Psoas muscle (tissue), 8 donors: ENCODE results near the gene GGA2. TPM values are rescaled to one million over a fixed set of nuclear protein-coding genes. Genes with fewer than 3 reads are reported as not detected.

Experiments
- ATAC-seq, 4 donors: fragments of 200-7000 bp; cut with Tn5 transposase; one replicate each; pipeline ENCODE4 v1.9.1; 2020; ENCODE audit warnings: moderate library complexity in 3 of 4, mild to moderate bottlenecking in 2 of 4
- DNase-seq, 2 donors: peaks; one replicate each; pipeline ENCODE4 v3.0.0-alpha.2; 2020
- H3K27ac ChIP-seq: fragments of 200-600 bp; one replicate; pipeline ENCODE4 v1.8.0; 2022
- H3K27me3 ChIP-seq, 3 donors: fragments of 200-600 bp in 1 of 3; one replicate each; pipeline versions ENCODE4 v1.6.1 to v1.8.0; 2013 to 2022; ENCODE audit warnings: low read length in 2 of 3, mild to moderate bottlenecking in 2 of 3, moderate library complexity in 1 of 3; ENCODE audit not compliant: insufficient read depth in 3 of 3
- H3K36me3 ChIP-seq, 2 donors: fragments of 200-600 bp in 1 of 2; one replicate each; pipeline versions ENCODE4 v1.6.1 to v1.8.0; 2013 to 2022; ENCODE audit warnings: low read depth in 1 of 2, mild to moderate bottlenecking in 1 of 2, moderate library complexity in 1 of 2; ENCODE audit not compliant: insufficient read depth in 1 of 2
- H3K4me1 ChIP-seq: fragments of 200-600 bp; one replicate; pipeline ENCODE4 v1.8.0; 2022
- H3K4me3 ChIP-seq: fragments of 200-600 bp; one replicate; pipeline ENCODE4 v1.8.0; 2022; ENCODE audit warnings: mild to moderate bottlenecking
- H3K9me3 ChIP-seq: fragments of 200-600 bp; one replicate; pipeline ENCODE4 v1.8.0; 2022
- WGBS, 3 donors: extraction: QIAGEN DNeasy Blood & Tissue Kit; methylation state at CpG; one replicate each; pipeline versions ENCODE4 v1.1.6 to v1.1.7; 2013; 5-methylcytosine and 5-hydroxymethylcytosine counted together
- intact Hi-C, 2 donors: fragments of 100-400 bp; cut with DNase I; formaldehyde crosslinking; loops; one replicate each; pipeline versions ENCODE4 v1.11.0 to v1.14.2; 2022
- polyA plus RNA-seq, 3 donors: library from polyadenylated mRNA; stranded (reverse); fragments of 200-250 nt; gene quantifications; one replicate each; pipeline ENCODE4 v1.2.3, GENCODE V29; 2013
- total RNA-seq, 4 donors: library from RNA; stranded (reverse); fragmentation: NEBNext Ultra II Directional in 2 of 4; extraction: Animal tissue kit (Norgen Biotek cat#: 25700) in 2 of 4; gene quantifications; one replicate each; pipeline versions ENCODE4 v1.2.1 to v1.2.4, GENCODE V29; 2021 to 2023
- TF ChIP-seq, protein P1 (sequence below): fragments of 200-600 bp; IDR thresholded peaks from one replicate; pipeline ENCODE4 v1.8.0; 2022; ENCODE audit warnings: antibody characterized with exemption
- donor health status: healthy with polysubstance abuse.
- donor health status: DM: no; HTN: no; CAD: no; lungs with moderate emphysema.
- donor health status: Bipolar disorder and iron deficiency.
- donor health status: healthy.
- donor health status: DM: yes; HTN: yes; CAD: no.
- donor health status: DM: no; HTN: no; CAD: no.
- donor health status: DM: no; HTN: no; CAD: no.
- donor health status: DM: yes; HTN: yes; CAD: no.

Gene GGA2
- total and polyA plus RNA-seq, 7 donors: 18.9 to 62.9 (median 49.3) TPM

GRCh38 chr16:23521965-23522364 lies 11.7 kb upstream of the GGA2 start:
- H3K4me1 ChIP-seq: no peaks in the 10 kb centered on the region
- ATAC-seq: no peak
- intact Hi-C loops: no loop called here
- H3K27me3 ChIP-seq: no peaks in the 10 kb centered on the region
- WGBS, 3 donors: 92 to 96% (median 93%) methylated on average over 4 of the region's 4 CpGs
- TF ChIP-seq, protein P1, sequence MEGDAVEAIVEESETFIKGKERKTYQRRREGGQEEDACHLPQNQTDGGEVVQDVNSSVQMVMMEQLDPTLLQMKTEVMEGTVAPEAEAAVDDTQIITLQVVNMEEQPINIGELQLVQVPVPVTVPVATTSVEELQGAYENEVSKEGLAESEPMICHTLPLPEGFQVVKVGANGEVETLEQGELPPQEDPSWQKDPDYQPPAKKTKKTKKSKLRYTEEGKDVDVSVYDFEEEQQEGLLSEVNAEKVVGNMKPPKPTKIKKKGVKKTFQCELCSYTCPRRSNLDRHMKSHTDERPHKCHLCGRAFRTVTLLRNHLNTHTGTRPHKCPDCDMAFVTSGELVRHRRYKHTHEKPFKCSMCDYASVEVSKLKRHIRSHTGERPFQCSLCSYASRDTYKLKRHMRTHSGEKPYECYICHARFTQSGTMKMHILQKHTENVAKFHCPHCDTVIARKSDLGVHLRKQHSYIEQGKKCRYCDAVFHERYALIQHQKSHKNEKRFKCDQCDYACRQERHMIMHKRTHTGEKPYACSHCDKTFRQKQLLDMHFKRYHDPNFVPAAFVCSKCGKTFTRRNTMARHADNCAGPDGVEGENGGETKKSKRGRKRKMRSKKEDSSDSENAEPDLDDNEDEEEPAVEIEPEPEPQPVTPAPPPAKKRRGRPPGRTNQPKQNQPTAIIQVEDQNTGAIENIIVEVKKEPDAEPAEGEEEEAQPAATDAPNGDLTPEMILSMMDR: no peak
- no peak overlapping the region for H3K27ac ChIP-seq
- H3K4me3 ChIP-seq: no peak overlapping the region
- no peak for DNase-seq
- H3K9me3 ChIP-seq: no peaks in the 10 kb centered on the region
- H3K36me3 ChIP-seq: peaks cover 15 to 75% of the 10 kb centered on the region in 2 donors

DNA sequence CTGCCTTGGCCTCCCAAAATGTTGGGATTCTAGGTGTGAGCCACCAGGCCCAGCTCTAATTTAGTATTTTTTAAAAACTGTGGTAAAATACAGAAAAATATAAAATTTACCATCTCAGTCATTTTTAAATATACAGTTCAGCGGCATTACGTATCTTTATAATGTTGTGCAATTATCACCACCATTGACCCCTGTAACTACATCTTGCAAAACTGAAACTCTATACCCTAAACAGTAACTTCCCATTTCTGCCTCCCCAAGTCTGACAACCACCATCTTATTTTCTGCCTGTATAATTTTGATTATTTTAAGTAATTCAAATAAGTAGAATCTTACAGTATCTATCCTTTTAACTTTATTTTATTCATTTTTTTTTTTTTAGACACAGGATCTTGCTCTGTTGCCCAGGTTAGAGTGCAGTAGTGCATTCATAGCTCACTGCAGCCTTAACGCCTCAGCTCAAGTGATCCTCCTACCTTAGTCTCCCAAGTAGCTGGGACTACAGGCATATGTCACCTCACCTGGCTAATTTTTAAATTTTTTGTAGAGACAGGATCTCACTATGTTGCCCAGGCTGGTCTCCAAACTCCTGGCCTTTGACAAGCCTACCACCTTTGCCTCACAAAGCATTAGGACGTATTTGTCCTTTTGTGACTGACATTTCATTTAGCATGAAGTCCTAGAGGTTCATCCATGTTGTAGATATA lies 10.9 kb upstream of the GGA2 start:
- intact Hi-C loops: no loop called here
- ATAC-seq (no peak), DNase-seq (no peak)
- Histone ChIP-seq H3K9me3 (no peaks in the 10 kb centered on the region), H3K4me1 (no peaks in the 10 kb centered on the region), H3K27me3 (no peaks in the 10 kb centered on the region), H3K27ac (no peak overlapping the region), H3K4me3 (no peak overlapping the region), H3K36me3 (peaks cover 15 to 68% of the 10 kb centered on the region in 2 donors)
- whole genome bisulfite sequencing, 3 donors: 67 to 84% (median 70%) methylated on average over 4 of the region's 4 CpGs
- TF ChIP-seq, protein P1: no peak

DNA sequence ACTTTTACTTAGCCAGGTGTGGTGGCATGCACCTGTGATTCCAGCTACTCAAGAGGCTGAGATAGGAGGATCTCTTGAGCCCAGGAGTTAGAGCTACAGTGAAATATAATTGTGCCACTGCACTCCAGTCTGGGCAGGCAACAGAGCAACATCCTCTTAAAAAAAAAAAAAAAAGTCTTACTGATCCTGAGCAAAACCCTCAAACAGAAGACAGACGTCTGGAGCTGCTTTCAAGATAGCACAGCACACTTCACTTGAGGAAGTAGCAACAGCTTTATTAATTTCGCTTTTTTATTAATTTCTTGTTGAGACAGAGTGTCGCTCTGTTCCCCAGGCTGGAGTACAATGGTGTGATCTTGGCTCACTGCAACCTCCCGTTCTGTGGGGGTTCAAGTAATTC lies 10.2 kb upstream of the GGA2 start:
- H3K4me3 ChIP-seq: no peak overlapping the region
- no peaks in the 10 kb centered on the region for H3K9me3 ChIP-seq
- H3K4me1 ChIP-seq: no peaks in the 10 kb centered on the region
- DNase-seq: no peak
- peaks cover 15 to 62% of the 10 kb centered on the region in 2 donors for H3K36me3 ChIP-seq
- H3K27me3 ChIP-seq: no peaks in the 10 kb centered on the region
- intact Hi-C loops: no loop called here
- no peak overlapping the region for H3K27ac ChIP-seq
- ATAC-seq: no peak
- TF ChIP-seq, protein P1: no peak
- WGBS, 3 donors: 85 to 93% (median 85%) methylated on average over 4 of the region's 4 CpGs

DNA sequence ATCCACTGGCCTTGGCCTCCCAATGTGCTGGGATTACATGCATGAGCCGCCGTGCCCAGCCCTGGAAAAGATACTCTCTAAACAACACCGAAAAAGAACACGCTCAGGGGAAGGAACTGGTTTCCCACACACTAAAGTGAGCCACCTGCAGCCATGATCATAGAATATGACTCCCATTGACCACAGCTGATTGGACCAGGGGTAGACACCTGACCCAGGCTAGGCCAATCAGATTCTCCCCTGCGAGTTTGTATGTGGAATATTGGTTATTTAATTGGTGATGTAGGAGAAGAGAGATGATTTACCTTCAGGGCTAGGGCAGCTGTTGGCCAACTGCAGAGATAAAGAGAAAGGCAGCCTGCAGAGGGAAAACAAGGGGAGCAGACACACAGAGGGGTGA lies 9.0 kb upstream of the GGA2 start:
- WGBS, 3 donors: 95 to 96% (median 96%) methylated on average over 5 of the region's 5 CpGs

More for the DNA sequence above, 9.0 kb upstream of the GGA2 start:
- no peak overlapping the region for H3K27ac ChIP-seq
- no peaks in the 10 kb centered on the region for H3K27me3 ChIP-seq
- H3K36me3 ChIP-seq: peaks cover 17 to 61% of the 10 kb centered on the region in 2 donors
- H3K9me3 ChIP-seq: no peaks in the 10 kb centered on the region
- intact Hi-C loops: no loop called here
- no peak for ATAC-seq
- TF ChIP-seq, protein P1: no peak
- H3K4me3 ChIP-seq: no peak overlapping the region
- DNase-seq: no peak
- no peaks in the 10 kb centered on the region for H3K4me1 ChIP-seq
